ENCODE results near the gene DGKB.

DGKB gene

DNA sequence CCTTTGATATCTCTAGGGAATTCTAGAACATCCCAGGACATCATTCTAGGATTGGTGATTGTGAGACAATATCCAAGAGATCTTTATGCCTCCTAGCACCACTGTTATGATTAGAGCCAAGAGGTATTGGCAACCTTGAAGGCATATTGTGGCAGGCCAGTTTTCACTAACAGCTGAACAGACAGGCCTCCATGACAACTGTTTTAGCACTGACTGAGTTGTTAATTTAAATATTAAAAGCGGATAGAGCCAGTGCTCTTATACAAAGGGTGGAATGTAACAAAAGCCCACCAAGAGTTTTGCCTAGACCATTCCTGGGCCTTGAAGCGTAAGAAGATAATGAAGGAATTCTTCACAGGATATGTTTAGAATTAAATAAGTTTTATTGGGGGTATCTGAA lies 131.9 kb downstream of the DGKB start:
- Mint-ChIP-seq H3K4me1 (ENCODE audit: low read depth) (no peaks in the 10 kb centered on the region), H3K4me3 (no peak overlapping the region), H3K9me3 (peaks cover 8% of the 10 kb centered on the region), H3K36me3 (ENCODE audit: low read depth) (no peaks in the 10 kb centered on the region), H3K27me3 (no peaks in the 10 kb centered on the region), H3K27ac (no peak overlapping the region)
- DNase-seq: no peak

DNA sequence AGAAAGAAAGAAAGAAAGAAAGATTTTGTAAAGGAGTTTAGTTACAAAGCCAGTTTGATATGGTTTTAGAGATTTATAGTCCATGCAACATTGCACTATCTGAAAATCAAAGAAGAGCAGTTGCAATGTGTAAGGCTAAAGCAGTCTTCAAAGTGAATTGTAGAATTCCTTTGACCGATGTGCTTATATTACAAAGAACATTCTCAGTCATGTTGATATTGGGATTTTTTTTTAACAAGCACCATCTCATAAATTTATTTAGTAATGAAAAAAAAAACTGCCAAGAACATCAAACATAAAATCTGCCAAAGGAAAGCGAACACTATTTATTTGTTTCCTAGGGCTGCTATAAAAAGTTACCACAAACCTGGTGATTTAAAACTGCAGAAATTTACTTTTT lies 133.3 kb downstream of the DGKB start:
- H3K4me1 Mint-ChIP-seq (ENCODE audit: low read depth): no peaks in the 10 kb centered on the region
- no peak overlapping the region for H3K4me3 Mint-ChIP-seq
- no peaks in the 10 kb centered on the region for H3K27me3 Mint-ChIP-seq
- no peaks in the 10 kb centered on the region for H3K36me3 Mint-ChIP-seq (ENCODE audit: low read depth)
- DNase-seq: no peak
- H3K27ac Mint-ChIP-seq: no peak overlapping the region
- peaks cover 4% of the 10 kb centered on the region for H3K9me3 Mint-ChIP-seq

DNA sequence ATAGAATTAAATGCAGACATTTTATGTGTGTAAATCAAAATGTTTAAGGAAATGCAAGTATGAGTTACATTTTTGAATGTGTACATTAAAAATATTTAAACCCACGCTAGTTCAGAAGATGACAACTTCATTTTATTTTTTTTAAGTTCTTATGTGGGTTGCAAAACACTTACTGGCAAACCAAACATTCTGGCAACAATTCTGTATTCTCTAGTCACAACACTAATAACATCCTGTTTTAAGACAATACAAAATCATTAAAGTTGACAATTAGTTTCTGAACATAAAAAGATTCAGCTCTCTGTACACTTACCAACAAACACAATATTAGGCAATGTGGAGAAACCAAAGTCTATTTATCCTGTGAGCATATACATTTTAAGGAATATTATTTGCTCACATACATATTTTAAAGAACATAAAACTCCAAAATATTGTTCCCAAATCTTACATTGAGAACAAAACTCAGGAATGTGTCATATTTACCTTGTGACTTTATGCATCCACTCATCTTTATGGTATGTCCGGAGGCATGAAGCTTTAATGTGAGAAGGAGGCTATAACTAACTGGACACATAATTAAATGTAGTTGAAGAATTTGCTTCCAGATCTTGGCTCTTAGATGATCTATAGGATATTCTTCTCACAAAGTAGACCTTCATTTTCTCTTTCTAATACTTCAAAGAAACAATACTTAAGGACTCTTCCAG lies 134.7 kb downstream of the DGKB start:
- H3K4me3 Mint-ChIP-seq: no peak overlapping the region
- H3K9me3 Mint-ChIP-seq: peaks cover 4% of the 10 kb centered on the region
- no peaks in the 10 kb centered on the region for H3K27me3 Mint-ChIP-seq
- no peak overlapping the region for H3K27ac Mint-ChIP-seq
- no peaks in the 10 kb centered on the region for H3K36me3 Mint-ChIP-seq (ENCODE audit: low read depth)
- H3K4me1 Mint-ChIP-seq (ENCODE audit: low read depth): no peaks in the 10 kb centered on the region
- DNase-seq: no peak

DNA sequence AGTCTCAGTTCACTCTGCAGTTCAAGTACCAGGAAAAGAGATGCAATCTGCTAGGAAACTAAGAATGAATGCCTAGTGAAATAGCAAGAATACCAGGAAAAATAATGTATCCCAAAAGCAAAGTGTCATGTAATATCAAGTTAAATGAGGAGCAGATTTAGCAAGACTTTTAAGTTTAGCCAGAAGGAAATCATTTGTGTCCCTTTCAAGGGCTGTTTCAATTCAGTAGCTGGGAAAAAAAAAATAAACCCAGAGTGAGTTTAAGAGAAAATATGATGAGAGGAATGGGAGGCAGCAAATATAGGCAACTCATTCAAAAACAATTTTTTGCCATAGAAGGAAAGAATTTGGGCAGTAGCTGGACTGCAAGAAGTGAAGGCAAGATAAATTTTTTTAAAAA lies 135.8 kb downstream of the DGKB start:
- no peak for DNase-seq
- H3K36me3 Mint-ChIP-seq (ENCODE audit: low read depth): no peaks in the 10 kb centered on the region

DNA sequence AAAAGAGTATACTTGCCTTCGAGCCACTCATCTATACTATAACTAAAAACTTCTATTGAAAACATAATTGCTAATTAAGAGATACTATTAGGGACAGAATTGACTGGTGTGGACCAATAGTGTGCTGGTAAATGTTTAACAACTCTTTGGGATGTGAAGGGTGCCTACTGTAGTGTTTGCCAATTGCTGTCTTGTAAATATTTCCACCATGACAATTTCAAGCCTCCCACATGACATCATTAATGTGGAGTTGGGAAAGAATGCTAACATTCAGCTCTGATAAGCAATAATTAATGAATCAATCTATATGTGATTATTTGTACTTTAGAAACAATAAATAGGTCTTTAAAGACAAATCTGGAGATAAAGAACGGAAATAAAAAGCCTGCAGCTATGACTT lies 136.8 kb downstream of the DGKB start:
- Mint-ChIP-seq H3K9me3 (peaks cover 1% of the 10 kb centered on the region), H3K27ac (no peak overlapping the region), H3K27me3 (no peaks in the 10 kb centered on the region), H3K4me1 (ENCODE audit: low read depth) (no peaks in the 10 kb centered on the region), H3K36me3 (ENCODE audit: low read depth) (no peaks in the 10 kb centered on the region), H3K4me3 (no peak overlapping the region)
- DNase-seq: no peak

More for the DNA sequence above, 135.8 kb downstream of the DGKB start:
- Mint-ChIP-seq H3K4me1 (ENCODE audit: low read depth) (no peaks in the 10 kb centered on the region), H3K27ac (no peak overlapping the region), H3K9me3 (peaks cover 3% of the 10 kb centered on the region), H3K4me3 (no peak overlapping the region), H3K27me3 (no peaks in the 10 kb centered on the region)

DNA sequence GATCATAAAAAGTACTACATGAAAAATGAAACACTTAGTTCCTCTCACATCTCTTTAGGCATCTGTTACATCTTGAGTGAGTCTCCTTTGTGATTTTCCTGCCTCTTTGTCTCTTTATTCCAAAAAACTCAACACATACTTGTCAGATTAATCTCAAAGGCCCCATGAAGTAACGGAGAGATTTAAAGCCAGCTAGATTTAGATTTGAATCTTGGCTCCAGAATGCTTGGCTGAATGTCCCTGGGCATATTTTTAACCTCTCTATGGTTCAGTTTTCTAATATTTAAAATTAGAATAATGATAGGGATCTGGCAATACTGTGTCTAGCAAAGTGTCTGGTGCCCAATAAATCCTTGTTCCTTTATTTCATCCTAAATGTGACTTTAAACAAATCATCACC lies 140.0 kb downstream of the DGKB start:
- H3K4me3 Mint-ChIP-seq: no peak overlapping the region
- H3K4me1 Mint-ChIP-seq (ENCODE audit: low read depth): no peaks in the 10 kb centered on the region
- H3K27ac Mint-ChIP-seq: no peak overlapping the region
- H3K27me3 Mint-ChIP-seq: no peaks in the 10 kb centered on the region
- no peak for DNase-seq
- H3K9me3 Mint-ChIP-seq: peaks cover 4% of the 10 kb centered on the region
- H3K36me3 Mint-ChIP-seq (ENCODE audit: low read depth): no peaks in the 10 kb centered on the region

DNA sequence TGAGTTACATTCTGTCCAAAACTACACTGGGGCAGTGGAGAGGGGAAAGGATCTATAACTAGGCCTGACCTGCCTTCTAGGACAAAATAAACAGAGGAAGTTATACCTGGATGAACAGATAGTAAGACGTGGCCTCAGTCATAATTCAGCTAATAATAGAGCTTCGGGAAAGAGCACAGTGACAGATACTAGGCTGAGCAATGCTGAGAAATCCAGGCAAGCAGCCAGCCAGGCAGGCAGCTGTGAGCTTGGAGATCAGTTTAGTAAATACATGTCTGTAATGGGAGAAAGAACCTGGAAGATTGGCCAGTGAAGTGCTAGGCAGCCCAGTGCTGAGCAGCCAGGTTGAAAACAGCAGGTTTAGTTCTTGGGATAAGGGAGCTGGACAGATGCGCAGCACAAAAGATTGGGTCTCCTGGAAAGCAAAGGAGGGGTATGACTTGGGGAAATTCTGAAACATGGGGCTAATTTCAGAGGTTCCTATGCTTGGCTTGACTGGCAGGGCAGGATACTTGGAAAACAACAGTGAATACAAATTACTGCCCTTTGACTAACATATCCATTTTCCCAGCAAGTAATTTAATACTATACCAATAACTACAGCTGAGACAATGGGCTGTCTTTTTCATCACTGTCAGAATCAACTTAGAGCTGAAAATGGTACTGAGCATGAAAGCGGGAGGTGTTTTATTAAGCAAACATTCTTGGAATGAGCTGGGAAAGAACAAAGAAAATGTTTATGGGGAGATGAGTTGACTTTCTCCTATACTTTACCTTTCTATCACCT lies 140.8 kb downstream of the DGKB start:
- no peaks in the 10 kb centered on the region for H3K27me3 Mint-ChIP-seq
- no peaks in the 10 kb centered on the region for H3K4me1 Mint-ChIP-seq (ENCODE audit: low read depth)
- peaks cover 4% of the 10 kb centered on the region for H3K9me3 Mint-ChIP-seq
- no peaks in the 10 kb centered on the region for H3K36me3 Mint-ChIP-seq (ENCODE audit: low read depth)
- H3K27ac Mint-ChIP-seq: no peak overlapping the region
- no peak overlapping the region for H3K4me3 Mint-ChIP-seq
- DNase-seq: no peak

DNA sequence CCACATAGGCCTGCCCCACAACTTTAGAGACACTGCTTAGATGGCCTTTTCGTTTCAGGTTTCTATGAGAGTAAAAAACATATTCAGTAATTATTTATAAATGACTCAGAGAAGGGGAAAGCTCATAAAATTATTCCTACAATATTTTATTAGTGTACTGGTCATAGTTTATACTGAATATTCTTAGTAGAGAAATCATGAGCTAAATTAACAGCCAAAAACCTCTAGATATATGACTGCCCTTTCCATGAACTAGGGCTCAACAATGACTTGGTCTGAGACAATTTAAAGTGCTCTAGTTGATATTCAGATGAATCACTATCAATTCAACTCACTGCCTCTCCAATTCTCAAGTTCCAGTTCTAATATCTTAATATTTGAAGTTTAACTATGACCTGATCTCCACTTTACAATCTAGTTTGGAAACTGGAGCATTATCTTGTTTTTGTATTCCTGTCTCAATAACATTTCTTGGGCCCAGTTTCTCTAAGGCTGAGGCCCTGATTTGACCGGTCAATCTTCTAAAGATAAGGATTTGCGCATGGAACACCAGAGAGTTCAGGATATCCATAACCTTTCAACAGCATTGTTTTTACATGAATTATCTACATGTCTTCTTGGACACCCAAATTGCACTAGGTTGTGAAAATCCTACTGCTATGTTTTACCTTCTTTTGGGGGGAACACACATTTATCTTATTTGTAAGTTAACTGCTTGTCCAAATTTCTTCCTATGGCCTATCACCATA lies 141.6 kb downstream of the DGKB start:
- H3K4me3 Mint-ChIP-seq: no peak overlapping the region
- no peaks in the 10 kb centered on the region for H3K27me3 Mint-ChIP-seq
- H3K9me3 Mint-ChIP-seq: peaks cover 3% of the 10 kb centered on the region
- no peak for DNase-seq
- no peaks in the 10 kb centered on the region for H3K36me3 Mint-ChIP-seq (ENCODE audit: low read depth)
- no peak overlapping the region for H3K27ac Mint-ChIP-seq
- H3K4me1 Mint-ChIP-seq (ENCODE audit: low read depth): no peaks in the 10 kb centered on the region

DNA sequence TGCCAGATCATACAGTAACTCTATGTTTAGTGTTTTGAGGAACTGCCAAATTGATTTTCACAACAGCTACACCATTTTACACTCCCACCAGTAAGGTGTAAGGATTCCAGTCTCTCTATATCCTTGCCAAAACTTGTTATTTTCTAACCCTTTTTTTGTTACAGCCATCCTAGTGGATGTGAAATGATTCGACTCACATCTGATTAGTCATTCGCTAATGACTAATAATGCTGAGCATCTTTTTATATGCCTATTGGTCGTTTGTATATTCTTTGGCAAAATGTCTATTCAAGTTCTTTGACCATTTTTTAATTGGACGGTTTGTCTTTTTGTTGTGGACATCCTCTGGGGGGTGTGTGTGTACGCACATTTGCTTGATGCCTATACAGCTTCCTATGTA lies 142.8 kb downstream of the DGKB start:
- peaks cover 3% of the 10 kb centered on the region for H3K9me3 Mint-ChIP-seq

DNA sequence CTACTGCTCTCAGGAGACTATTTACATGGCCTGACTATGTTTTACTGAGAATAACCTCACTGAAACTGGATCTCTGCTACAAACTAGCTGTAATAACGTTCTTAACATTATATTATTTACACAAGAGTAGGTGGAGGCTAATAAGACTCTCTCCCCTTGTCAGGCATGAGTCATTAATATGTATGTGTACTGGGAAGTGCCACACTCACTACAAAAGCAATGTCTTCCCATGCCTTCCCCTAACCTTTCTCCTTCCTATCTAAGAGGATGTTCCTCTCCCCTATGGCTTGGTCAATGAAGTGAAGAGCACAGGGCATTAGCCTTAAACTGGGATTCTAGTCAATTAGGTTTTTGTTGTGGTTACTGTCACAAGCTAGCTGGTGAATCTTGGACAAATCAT lies 147.9 kb downstream of the DGKB start:
- no peak overlapping the region for H3K27ac Mint-ChIP-seq
- no peaks in the 10 kb centered on the region for H3K27me3 Mint-ChIP-seq
- no peaks in the 10 kb centered on the region for H3K36me3 Mint-ChIP-seq (ENCODE audit: low read depth)
- DNase-seq: no peak
- no peaks in the 10 kb centered on the region for H3K4me1 Mint-ChIP-seq (ENCODE audit: low read depth)
- peaks cover 3% of the 10 kb centered on the region for H3K9me3 Mint-ChIP-seq
- no peak overlapping the region for H3K4me3 Mint-ChIP-seq

More for the DNA sequence above, 142.8 kb downstream of the DGKB start:
- Mint-ChIP-seq H3K4me3 (no peak overlapping the region), H3K36me3 (ENCODE audit: low read depth) (no peaks in the 10 kb centered on the region), H3K4me1 (ENCODE audit: low read depth) (no peaks in the 10 kb centered on the region), H3K27ac (no peak overlapping the region), H3K27me3 (no peaks in the 10 kb centered on the region)
- DNase-seq: no peak

DNA sequence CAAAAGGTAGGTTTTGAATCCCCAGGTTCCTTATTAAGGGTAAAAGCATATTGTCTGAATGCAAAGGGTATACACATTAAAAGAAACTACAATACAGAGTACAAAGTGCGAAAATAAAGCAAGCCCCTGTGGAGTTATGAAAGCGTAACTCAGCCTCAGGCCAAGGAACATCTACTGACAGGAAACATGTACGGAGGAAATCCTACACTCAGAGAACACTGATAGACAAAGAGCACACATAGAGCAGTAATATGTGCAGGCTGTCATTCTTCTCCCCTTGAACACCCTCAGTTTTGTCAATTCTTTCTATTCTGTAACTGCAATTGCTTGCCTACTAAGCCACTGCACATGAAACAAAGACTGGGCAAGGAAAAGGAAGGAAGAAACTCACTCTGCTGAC lies 150.2 kb downstream of the DGKB start:
- Mint-ChIP-seq H3K27me3 (no peaks in the 10 kb centered on the region), H3K4me1 (ENCODE audit: low read depth) (no peaks in the 10 kb centered on the region), H3K9me3 (no peaks in the 10 kb centered on the region), H3K36me3 (ENCODE audit: low read depth) (no peaks in the 10 kb centered on the region), H3K4me3 (no peak overlapping the region), H3K27ac (no peak overlapping the region)
- DNase-seq: no peak

DNA sequence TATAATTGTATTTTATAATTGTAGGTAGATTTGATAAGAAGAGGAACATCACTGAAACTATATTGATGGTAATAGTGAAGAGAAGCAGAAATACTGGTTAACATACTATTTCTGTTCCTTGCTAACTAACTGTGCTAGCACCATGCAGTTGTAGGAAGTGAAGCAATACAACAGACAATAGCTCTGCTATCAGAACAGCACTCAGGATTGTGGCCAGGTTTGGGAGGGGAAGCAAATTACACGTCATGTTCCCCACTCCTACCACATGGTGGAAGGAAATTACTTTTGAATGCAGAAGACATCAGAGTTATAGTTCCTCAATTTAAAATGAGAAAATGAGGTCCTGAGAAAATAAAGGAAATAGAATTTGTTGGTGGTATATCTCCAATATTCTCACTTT lies 151.1 kb downstream of the DGKB start:
- no peak for DNase-seq
- Mint-ChIP-seq H3K36me3 (ENCODE audit: low read depth) (no peaks in the 10 kb centered on the region), H3K4me3 (no peak overlapping the region), H3K9me3 (no peaks in the 10 kb centered on the region), H3K27me3 (no peaks in the 10 kb centered on the region), H3K27ac (no peak overlapping the region), H3K4me1 (ENCODE audit: low read depth) (no peaks in the 10 kb centered on the region)

DNA sequence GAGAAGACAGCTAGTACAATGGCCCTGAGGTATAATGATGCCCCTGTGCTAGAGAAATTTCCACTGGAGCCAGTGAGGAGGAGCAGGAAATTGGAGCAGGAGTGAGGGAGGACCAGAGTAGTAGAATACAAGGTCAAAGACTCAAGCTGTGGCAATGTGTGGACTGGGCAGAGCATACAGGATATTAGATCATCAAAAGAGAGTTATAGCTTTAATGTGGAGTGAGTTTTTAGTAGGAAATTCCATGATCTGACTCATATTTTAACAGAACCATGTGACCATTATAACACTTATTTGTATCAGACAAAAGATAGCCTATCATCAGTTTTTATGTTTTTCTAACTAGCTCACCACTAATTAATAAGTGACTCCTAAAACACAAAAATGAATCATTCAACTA lies 154.1 kb downstream of the DGKB start:
- H3K4me1 Mint-ChIP-seq (ENCODE audit: low read depth): no peaks in the 10 kb centered on the region
- no peaks in the 10 kb centered on the region for H3K36me3 Mint-ChIP-seq (ENCODE audit: low read depth)
- no peak overlapping the region for H3K4me3 Mint-ChIP-seq
- H3K27me3 Mint-ChIP-seq: no peaks in the 10 kb centered on the region
- H3K9me3 Mint-ChIP-seq: peaks cover 4% of the 10 kb centered on the region
- no peak for DNase-seq
- H3K27ac Mint-ChIP-seq: no peak overlapping the region

DNA sequence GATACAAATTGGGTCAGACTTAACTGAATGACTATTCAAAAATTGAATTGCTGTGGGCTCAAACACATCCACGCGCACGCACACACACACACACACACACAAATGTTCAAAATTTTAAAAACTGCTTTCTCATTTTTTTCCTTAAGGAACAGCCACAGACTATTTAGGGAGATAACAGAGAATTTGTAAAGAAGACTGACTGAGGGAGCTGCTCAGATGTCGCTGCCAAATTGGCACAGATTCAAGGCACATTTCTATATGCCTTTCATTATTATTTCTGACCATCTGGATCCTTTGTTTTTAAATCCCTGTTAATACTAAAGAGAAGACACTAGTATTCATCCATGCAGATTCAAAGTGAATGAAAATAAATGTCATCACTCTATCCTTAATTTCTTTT lies 154.8 kb downstream of the DGKB start:
- Mint-ChIP-seq H3K27me3 (no peaks in the 10 kb centered on the region), H3K9me3 (peaks cover 5% of the 10 kb centered on the region), H3K36me3 (ENCODE audit: low read depth) (no peaks in the 10 kb centered on the region), H3K4me1 (ENCODE audit: low read depth) (no peaks in the 10 kb centered on the region), H3K27ac (no peak overlapping the region), H3K4me3 (no peak overlapping the region)
- no peak for DNase-seq

DNA sequence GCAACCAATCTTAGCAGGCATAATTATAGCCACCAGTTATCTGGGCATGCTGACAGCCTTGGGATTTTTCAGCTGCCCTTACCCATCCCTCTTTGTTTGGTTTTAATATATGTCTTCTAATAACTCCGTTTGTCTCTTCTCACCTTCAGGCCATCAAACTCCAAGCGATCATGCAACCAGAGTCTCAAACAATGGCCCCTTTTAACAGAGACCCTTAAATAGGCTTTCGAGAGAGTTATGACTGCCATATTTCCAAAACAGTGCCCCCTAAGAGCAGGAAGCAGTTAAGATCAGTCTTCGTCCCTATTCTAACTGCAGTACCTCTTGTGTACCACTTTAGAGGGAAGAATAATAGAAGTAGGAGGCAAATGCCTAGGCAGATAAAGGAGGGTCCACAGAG lies 157.5 kb downstream of the DGKB start:
- H3K27me3 Mint-ChIP-seq: no peaks in the 10 kb centered on the region
- no peaks in the 10 kb centered on the region for H3K36me3 Mint-ChIP-seq (ENCODE audit: low read depth)
- H3K4me3 Mint-ChIP-seq: no peak overlapping the region
- no peak for DNase-seq
- H3K9me3 Mint-ChIP-seq: peaks cover 7% of the 10 kb centered on the region
- no peaks in the 10 kb centered on the region for H3K4me1 Mint-ChIP-seq (ENCODE audit: low read depth)
- no peak overlapping the region for H3K27ac Mint-ChIP-seq
